CD4-positive, alpha-beta T cell treated with Interleukin-4 for 1 hour (primary cell): ENCODE results near the gene SEC16A.

Experiments used
- DNase-seq, 2 donors: peaks; one replicate each; pipeline ENCODE4 v3.0.0-alpha.2; 2020 to 2022

SEC16A gene, protein sequence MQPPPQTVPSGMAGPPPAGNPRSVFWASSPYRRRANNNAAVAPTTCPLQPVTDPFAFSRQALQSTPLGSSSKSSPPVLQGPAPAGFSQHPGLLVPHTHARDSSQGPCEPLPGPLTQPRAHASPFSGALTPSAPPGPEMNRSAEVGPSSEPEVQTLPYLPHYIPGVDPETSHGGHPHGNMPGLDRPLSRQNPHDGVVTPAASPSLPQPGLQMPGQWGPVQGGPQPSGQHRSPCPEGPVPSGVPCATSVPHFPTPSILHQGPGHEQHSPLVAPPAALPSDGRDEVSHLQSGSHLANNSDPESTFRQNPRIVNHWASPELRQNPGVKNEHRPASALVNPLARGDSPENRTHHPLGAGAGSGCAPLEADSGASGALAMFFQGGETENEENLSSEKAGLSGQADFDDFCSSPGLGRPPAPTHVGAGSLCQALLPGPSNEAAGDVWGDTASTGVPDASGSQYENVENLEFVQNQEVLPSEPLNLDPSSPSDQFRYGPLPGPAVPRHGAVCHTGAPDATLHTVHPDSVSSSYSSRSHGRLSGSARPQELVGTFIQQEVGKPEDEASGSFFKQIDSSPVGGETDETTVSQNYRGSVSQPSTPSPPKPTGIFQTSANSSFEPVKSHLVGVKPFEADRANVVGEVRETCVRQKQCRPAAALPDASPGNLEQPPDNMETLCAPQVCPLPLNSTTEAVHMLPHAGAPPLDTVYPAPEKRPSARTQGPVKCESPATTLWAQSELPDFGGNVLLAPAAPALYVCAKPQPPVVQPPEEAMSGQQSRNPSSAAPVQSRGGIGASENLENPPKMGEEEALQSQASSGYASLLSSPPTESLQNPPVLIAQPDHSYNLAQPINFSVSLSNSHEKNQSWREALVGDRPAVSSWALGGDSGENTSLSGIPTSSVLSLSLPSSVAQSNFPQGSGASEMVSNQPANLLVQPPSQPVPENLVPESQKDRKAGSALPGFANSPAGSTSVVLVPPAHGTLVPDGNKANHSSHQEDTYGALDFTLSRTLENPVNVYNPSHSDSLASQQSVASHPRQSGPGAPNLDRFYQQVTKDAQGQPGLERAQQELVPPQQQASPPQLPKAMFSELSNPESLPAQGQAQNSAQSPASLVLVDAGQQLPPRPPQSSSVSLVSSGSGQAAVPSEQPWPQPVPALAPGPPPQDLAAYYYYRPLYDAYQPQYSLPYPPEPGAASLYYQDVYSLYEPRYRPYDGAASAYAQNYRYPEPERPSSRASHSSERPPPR (N-terminal part only)

DNA sequence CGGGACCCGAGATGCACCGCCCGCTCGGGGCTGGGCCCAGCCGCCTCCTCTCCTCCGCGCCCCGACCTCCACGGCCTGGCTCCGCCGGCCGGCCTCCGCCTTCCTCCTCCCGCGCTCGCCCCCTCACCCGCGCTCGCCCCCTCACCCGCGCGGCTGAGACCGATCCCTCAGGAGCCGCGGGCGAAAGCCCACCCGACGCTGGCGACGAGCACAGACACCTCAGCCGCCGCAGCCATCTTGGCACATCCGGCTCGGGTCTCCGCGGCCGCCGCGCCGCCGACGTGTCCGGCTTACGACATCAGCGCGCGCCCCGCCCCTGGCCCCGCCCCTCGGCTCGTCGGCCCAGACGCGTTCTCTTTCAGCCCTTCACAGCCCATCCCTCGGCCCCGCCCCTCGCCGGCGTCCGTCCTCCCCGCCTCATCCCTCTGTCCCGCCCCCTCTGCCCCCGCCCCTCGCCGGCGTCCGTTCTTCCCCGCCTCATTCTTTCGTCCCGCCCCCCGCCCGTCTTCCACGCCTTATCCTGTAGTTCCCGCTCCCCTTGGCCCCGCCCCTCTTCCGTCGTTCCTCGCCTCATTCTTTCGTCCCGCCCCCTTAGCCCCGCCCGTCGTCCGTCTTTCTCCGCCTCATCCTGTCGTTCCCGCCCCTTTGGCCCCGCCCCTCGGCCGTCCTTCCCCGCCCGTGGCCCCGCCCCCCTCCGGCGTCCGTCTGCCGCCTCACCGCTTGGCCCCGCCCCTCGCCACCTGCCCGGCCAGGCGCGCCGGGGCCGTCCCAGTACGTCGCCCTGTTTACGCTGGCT is at the start of gene SEC16A:
SEC16A (minus strand) TSS at position 248 of the 796 bp plus-strand sequence. CDS start 5,425 bp downstream, outside the sequence.
- peak; percentile 98 to 99 for DNase-seq

DNA sequence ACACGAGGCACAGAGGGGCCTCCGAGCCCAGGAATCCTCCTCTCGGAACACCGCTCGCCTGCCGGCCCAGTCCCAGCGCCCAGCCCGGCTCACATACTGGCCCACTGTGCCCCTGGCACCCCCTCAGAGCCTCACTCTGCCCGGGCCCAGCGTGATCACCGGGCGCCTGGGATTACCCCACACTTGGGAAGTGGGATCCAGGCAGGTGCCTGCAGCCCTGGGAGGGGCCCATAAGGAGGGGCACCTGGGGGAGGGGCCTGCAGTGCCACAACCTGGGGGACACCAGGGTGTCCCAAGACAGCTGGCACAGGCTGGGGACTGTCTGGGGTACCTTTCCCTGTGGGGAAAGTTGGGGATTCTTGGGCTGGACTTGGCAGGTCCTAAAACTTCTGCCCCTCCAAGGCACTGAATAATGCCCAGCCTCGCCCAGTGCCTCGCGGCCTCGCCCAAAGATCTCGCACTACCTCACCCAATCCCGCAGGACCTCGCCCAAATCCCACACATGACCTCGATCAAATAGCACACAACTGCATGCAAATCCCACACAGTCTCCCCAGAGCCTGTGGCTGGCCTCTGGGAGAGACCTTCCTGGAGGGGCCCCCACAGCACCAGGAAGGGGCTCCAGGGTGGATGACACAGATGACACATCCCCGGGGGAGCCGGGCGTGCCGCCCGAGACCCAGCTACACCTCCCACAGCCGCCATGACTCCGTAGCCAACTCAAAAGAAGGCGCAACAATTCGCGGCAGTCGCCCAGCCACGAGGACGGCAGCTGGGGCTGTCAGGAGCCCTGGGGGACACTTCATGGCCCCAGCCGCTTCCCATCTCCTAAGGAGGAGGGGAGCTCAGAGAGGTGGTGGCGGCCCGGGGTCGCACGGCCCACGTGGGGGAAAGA is 49.3 kb upstream of the SEC16A start:
- no peak for DNase-seq

DNA sequence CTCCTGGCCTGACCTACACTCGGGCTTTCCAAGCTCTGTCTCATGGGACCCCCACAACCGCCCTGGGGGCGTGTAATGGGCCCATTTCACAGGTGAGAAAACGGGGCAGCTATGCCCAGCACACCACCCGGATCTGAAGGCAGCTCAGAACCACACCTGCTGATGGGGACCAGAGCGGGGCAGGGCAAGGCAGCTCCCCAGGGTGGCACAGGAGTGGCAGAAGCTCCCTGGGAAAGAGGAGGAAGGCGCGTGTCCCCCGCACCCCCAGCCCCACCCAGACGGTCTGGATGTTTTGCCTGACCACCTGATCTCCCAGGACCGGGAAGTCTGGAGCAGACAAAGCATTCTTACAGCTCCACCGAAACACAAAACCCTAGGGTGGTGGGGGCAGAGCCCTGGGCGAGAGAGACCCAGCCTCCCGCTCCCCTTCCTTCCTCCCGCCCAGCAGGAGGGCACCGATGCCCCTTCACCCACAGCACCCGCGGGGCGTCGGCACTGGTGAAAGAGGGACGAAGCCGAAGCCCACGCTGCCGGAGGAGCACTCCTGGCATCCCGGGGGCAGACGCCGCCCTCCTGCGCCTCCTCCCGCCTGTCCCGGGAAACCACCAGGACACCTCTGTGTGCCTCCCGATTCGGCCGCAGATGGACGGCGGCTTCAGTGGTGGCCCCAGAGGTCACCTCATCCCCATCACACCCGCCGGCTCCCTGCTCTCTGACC is 48.5 kb upstream of the SEC16A start:
- no peak for DNase-seq

DNA sequence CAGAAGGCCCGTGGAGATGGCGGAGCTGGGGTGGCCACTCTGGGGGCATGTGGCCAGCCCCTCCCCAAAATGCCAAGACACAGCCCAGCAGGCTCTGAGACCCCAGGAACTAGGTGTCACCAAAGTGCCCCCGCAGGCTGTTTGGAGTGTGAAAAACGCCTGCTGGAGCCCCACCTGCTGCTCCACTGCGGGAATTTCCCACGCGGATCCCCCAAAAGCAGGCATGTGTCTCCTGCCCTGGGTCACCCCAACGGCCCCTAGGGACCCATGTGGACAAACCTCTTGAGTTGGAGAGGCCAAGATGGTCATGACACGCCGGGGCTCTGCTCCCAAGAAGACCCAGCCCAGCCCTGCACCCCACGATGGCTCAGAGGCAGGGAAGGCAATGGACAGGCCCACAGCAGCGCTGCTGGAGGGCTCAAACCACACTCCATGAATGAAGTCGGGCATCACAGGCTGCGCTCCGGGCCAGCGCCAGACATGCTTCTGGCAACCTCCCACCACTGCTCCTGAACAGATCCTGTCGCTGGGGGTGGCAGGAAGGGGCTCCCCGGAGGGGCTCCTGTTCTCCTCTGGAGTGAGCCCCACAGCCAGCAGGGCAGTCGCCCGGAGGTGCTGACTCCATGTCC is 47.7 kb upstream of the SEC16A start:
- DNase-seq, result no peak

DNA sequence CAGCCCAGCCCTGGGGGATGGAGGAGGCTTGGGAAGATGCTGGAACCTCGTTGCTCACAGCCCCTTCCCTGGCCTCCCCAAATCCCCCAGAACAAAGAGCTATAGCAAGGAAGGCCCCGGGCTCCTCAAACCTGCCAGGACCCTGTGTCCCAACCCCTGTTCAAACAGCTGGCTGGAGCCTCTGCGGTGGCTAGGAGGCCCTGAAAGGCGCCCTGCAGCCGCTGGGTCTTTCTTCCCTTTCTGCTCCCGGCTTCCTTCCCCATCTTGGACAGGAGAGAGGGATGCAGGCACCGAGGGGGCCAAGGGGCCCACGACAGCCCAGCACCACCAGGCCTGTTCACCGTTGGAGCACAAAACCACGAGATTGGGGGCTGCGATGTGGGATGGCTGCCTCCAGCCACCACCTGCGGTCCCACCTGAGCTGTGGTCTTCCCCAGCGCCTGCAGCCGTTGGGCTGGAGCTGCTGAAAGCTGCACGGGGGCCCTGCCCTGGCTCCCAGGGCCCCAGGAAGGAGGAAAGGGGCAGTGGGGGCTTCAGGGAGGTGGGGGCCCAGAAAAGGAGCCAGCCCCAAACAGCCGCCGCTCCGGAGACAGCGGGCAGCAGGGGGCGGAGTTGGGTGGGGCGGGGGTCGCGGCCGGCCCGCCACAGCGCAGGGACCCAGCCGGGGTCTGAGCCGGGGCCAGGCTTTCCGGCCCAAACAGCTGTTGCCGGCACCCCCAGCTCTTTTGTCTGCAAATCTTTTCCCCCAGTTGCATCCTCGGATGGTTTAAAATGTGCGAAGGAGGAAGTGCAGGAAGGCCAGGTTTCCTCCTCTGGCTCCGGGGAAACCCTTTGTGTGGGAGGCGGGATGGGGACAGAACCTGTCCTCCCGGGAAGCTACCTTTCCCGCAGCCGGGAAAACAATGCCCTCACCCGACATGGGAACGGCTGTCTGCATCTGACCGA is 46.9 kb upstream of the SEC16A start:
- DNase-seq, result no peak

DNA sequence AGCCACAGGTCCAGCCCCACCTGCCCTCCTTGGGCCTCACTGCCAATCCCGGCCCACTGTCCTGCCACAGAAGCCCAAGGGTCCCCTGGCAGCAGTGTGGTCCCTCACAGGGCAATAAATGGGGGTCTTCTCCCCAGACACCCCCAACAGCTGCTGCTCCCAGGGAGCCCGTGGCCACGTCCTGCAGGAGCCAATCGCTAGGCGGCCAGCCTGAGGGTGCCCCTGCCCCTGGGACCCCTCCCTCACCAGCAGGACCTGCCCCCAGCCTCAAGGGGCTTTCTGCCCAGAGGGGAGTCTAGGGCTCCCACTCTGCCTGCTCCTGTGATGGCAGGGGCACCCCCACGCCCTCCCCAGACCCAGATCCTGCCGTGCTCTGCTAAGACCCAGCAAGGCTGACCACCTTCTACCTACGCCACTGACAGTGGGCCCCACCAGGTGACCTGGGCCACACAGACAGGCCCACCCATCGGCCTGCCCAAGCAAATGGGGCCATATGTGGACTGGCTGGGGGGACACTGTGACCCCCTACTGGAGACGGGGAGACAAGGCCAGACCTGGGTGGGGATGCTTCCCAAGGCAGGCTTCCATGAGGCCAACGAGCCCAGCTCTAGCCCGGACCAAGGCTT is 46.0 kb upstream of the SEC16A start:
- no peak for DNase-seq

DNA sequence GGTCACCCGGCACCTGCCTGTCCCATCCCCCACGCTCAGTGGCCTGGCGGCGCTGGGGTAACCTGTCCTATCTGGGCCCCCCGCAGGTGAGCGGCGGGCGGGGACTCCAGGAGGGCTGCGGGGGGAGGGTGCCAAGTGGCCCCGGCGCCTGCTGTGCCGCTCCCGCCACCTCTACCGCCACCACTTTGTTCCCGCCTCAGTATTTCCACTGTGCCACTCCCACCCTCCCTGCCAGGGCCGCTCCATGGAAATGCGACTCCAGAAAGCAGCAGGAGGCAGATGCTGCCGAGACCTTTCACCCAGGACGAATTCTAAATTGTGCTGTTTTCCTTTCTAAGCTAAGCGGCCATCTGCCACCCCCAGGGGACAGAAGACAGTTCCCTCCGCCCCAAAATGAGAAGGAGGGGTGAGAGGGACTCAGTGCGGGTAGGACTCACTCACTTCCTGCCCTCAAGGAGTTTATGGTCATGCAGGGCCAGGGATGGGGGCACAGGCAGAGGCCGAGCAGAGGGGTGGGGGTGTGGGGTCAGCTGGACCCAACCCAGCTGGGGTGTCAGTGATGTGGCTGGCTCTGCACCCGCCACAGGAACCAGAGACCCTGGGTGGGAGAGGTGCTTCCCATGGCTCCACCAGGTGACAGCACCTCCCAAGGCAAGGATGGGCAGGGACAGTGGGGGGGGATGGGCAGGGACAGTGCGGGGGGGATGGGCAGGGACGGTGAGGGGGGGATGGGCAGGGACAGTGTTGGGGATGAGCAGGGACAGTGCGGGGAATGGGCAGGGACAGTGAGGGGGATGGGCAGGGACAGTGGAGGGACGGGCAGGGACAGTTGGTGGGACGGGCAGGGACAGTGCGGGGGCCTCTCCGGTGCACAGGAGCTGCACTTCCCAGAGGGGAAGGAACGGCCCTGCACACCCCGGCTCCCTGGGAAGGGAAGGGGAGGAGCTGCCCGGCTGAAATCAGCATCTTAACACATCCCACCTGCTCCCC is 45.2 kb upstream of the SEC16A start:
- DNase-seq, result no peak

DNA sequence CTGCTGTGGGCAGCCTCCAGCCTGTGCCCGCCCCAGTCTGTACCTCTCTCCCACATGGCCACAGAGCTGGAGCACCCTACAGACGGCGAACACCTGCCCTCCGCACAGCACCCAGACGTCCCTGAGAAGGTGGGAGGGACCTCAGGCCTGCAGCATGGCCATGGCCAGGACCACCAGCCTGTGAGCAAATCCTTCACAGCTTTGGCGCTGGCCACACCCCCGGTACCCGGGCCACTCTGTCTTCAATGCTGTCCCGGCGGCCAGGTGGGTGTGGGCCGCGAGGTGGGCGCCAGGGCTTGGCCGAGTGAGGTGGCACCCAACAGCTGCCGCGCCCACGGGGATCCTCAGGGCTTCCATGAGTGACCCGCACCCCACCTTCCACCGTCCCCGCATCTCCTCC is 44.3 kb upstream of the SEC16A start:
- no peak for DNase-seq

DNA sequence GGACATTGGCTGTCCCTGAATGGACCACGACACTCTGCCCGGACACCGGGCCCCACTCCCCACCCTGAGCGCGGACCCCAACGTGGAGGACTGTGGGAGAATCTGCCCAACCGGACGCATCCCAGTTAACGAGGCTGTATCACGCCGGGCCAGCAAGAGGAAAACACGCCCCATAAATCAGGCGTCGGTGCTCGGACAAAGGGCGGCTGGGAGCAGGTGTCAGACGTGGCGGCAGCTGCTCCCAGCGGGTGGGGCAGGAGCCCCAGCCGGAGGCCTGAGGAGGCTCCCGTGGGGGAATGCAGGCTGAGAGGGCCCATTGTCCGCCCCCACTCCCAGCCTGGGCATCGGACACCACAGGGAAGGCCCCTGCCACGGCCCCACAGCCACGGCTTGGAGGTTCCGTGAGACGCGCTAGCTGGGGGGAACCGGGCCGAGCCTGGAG is 43.8 kb upstream of the SEC16A start:
- no peak for DNase-seq

DNA sequence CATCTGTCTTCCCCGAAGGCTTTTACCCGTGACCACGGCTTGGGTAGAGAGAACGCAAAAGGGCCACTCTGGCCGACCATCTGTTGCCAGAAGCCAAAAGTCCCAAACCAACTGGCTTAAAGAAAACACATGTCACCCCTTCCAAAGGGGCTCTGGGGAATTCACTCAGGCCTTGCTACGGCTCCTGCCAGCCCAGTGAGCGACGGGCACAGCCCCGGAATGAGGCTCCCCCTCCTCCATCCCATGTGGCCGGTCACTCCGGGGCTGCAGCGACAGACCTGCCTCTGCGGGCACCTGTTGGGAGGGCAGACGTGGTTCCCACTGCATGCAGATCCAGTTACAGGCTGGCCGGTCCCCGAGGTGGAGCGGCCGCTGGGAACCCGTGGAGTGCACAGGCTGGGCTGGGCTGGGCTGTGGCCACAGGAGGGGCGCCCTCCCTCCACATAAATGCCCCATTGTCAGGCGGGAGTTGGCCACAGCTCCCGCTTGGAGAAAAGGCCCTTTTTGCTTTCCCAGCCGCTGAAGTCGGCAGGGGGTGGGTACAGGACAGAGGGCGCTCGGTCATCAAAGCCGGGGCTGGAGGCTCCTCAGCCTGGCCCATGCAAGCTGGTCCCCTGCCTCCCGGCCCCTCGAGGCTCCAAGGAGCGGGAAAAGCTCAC is 43.1 kb upstream of the SEC16A start:
- DNase-seq, result no peak

DNA sequence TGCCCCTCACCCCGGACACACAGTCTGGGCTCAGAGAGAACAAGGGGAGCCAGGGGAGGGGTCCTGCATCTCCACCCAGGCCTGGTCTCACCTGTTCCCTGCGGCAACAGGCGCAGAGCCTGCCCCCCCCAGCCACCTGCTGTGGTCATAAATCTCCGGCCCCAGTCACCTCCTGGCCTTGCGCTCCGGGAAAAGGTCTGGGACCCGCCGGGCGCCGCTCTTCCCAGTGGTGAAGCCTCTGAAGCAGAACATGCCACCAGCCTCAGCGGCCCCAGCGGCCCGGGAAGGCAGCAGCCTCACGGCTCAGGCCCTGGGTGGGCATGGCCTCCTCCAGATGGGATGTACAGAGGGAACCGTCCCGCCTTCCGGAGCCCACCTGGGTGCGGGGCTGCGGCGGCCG is 42.4 kb upstream of the SEC16A start:
- DNase-seq, result no peak

DNA sequence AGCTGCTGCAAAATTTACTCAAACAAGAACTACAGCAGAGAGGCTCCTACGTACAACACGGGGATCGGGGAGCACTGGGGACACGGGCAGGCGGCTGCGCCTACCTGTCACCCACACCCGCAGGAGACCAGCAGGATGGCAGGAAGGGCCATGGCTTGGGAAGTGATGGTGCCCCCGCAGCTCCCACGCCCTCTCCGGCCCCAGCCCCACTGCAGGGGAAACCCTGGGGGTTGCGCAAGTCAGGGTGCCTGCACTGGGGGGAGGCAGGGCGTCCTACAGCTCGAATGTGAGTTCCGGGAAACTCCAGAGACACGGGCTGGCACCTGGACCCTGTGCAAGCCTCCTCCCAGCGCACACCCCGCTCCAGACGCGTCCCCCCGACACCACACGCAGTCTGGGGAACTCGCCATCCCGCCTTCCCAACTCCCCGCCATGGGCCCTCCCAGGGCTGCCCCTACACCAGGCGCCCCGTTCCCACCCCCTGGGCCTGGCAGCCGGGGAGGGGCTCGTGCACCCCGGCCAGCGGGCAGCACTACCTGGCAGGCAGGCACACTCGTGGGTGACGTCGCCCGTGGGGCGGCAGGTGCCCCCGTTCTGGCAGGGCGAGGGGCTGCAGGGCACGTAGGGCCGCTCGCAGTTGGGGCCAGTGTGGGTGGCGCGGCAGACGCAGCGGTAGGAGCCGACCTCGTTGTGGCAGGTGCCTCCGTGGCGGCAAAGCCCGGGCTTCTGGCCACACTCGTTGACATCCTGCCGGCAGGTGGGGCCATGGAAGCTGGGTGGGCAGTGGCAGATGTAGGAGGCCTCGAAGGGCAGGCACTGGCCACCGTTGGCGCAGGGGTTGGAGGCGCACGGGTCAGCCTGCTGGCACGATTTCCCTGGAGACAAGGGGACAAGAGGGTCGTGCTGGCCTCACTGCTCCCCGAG is 39.7 kb upstream of the SEC16A start:
- peak in 1 of 2 donors; percentile 37 for DNase-seq

DNA sequence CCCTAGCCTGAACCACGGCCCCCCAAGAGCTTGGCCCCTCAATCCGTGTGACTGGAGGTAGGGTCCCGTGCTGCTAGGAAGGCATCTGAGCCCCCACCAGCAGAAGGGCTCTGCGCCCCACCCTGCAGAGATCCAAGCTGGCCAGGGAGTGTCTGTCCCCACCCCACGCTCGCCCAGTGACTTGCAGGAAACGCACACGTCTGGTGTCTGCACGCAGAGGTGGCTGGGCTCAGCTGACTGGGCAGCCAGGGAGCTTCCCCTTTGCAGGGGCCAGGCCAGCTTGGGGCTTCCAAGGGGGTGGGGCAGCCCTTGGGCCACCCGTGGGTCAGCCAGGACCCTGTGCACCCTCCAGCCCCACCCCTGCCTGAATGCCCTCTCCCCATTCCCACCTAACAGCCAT is 38.7 kb upstream of the SEC16A start:
- DNase-seq, result peak in 1 of 2 donors; percentile 66

DNA sequence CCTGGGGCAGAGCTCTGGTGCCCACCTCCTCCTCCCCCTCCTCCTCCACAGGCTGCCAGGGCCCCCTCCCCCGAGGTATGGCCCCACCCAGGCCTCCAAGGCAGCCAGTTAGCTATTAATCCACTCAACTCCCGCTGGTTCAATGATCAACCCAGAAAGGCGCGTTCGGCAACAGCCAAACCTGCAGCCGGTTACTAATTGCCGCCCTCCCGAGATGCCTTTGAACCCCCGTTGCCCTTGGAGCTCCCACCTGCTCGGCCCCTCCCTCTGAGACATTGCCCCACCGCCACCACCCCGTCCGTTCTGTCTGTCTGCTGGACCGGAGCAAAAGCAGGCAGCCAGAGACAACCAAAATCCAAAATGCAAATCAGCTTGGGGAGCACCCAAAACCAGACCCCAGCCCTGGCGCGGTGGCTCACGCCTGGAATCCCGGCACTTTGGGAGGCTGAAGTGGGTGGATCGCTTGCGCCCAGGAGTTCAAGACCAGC is 37.3 kb upstream of the SEC16A start:
- DNase-seq, result no peak
